ENCODE measurements around the gene SLC30A1.
"Not testable (repeated sequence)": the region's sequence is repeated elsewhere in the genome, so short reads cannot be mapped to it uniquely, and the experiment has no call there.

GRCh38 chr1:211570378-211570777 lies 8.6 kb downstream of the SLC30A1 start:
- not testable (repeated sequence) for TF ChIP-seq CTCF, POLR2A (IDR thresholded peaks at IDR 0.05)

All from lower leg skin (tissue), 3 donors.